ENCODE data around the gene TECTA. TPM values are rescaled to one million over a fixed set of nuclear protein-coding genes. Genes with fewer than 3 reads are reported as not detected.

The TECTA gene
- total RNA-seq, 4 donors from 2014 or later: 0.49 to 1.4 (median 0.71) TPM

DNA sequence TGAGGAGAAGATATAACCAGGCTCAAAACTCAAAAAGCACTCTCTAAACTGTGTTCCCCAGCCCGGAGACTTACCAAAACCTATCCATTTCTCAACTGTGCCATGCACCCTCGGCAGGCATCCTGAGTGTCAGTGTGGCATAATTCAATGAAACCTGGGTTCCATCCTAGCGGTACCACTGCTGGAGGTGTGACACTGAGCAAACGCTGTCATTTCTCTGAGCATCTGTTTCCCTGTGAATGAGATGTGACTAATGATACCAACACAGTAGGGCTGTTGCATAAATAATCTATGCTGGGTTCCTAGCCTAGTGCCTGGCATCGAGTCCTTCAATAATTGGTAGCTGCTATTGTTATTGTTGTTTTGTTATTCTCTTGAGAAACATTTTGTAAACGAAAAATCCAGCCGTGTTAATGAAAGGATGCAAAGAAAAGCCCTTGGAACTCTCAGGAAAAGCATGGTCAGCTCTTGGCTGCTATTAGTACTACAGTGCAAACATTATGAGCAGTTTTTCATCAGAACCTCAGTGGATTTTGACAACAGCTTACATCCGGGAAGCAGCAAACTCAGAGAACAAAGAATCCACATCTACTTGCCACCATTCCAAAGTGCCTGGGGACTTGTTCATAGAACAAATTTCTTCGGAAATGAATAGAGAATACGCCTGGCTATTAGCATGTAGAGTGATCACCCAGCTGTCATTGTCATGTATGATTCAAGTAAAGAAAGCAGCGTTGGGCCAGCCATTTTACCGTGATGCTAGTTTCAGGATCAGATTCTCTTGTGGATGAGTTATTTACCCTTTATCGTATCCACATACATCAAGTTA is 53.7 kb downstream of the TECTA start:
- TF ChIP-seq, protein P1, sequence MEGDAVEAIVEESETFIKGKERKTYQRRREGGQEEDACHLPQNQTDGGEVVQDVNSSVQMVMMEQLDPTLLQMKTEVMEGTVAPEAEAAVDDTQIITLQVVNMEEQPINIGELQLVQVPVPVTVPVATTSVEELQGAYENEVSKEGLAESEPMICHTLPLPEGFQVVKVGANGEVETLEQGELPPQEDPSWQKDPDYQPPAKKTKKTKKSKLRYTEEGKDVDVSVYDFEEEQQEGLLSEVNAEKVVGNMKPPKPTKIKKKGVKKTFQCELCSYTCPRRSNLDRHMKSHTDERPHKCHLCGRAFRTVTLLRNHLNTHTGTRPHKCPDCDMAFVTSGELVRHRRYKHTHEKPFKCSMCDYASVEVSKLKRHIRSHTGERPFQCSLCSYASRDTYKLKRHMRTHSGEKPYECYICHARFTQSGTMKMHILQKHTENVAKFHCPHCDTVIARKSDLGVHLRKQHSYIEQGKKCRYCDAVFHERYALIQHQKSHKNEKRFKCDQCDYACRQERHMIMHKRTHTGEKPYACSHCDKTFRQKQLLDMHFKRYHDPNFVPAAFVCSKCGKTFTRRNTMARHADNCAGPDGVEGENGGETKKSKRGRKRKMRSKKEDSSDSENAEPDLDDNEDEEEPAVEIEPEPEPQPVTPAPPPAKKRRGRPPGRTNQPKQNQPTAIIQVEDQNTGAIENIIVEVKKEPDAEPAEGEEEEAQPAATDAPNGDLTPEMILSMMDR (IDR thresholded peaks at IDR 0.05; ENCODE audit: low read depth): no peak

GRCh38 chr11:121157756-121158155 is 56.7 kb downstream of the TECTA start:
- TF ChIP-seq, protein P1 (IDR thresholded peaks at IDR 0.05; ENCODE audit: low read depth): no peak

DNA sequence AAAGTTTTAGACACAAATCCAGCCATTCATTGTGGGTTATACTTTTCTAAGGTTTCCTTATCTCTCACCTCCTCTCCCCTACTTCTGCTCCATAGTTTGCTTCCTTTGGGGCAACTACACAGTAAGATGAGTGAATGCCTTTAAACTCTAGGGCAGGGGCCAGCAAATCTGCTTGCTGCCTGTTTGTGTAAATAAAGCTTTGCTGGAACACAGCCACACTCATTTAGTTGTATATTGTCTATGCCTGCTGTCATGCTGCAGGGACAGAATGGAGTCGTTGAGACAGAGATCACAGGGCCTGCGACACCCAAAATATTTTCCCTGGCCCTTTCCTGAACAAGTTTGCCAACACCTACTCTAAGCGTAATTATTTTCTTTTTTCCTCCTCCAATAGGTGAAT is 58.7 kb downstream of the TECTA start:
- TF ChIP-seq, protein P1 (IDR thresholded peaks at IDR 0.05; ENCODE audit: low read depth): no peak

- TF ChIP-seq, protein P1 (IDR thresholded peaks at IDR 0.05; ENCODE audit: low read depth): no peak
These were observed 60.4 kb downstream of the TECTA start for GRCh38 chr11:121161349-121161917.

GRCh38 chr11:121163658-121164308 is 62.7 kb downstream of the TECTA start:
- TF ChIP-seq, protein P1 (IDR thresholded peaks at IDR 0.05; ENCODE audit: low read depth): no peak

DNA sequence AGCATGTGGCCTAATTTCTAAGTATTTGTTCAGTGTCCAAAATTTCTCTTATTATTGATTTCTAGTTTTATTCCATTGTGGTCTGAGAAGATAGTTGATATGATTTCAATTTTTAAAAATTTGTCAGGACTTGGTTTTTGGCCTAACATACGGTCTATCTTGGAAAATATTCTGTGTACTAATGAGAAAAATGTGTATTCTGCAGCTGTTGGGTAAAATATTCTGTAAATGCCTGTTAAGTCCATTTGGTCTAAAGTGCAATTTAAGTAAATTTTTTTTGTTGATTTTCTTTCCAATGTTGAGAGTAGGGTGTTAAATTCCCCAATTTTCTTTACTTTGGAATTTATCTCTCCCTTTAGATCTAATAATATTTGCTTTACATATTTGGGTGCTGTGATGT is 78.3 kb downstream of the TECTA start:
- TF ChIP-seq, protein P1 (IDR thresholded peaks at IDR 0.05; ENCODE audit: low read depth): no peak

DNA sequence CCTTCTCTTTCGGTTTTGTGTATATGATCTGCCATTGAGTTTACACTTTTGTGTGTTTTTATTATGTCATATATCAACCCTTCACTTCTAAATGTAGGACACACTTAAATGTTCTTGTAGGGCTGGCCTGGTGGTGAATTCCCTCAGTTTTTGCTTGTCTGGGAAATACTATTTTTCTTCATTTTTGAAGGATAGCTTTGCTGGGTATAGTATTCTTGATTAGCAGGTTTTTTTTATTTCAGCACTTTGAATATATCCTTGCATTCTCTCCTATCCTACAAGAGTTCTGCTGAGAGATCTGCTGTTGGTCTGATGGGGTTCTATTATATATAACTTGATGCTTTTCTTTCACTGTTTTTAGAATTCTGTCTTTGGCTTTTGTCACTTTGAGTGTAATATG is 79.1 kb downstream of the TECTA start:
- TF ChIP-seq, protein P1 (IDR thresholded peaks at IDR 0.05; ENCODE audit: low read depth): no peak
